Measurements from ENCODE around the gene LIMS1. TPM values are rescaled to one million over a fixed set of nuclear protein-coding genes. Genes with fewer than 3 reads are reported as not detected.
A peak's percentile ranks its signal among the peaks of the same experiment; 100 is the strongest.

Gene LIMS1
- total RNA-seq, 6 donors from 2014 or later, result 51.3 to 148 (median 87.7) TPM

GRCh38 chr2:108575132-108575966, 41.1 kb downstream of the LIMS1 start:
- no peak for DNase-seq
- H3K4me1 ChIP-seq, result peaks cover 22 to 45% (median 34%) of the 10 kb centered on the region in 4 donors
- 52 to 59% methylated on average over 7 of the region's 7 CpGs for WGBS, 2 donors
- H3K27me3 ChIP-seq, result no peaks in the 10 kb centered on the region
- no peak for TF ChIP-seq POLR2AphosphoS5 (IDR thresholded peaks at IDR 0.05)
- TF ChIP-seq POLR2A (IDR thresholded peaks at IDR 0.05), result no peak
- TF ChIP-seq, protein P1, sequence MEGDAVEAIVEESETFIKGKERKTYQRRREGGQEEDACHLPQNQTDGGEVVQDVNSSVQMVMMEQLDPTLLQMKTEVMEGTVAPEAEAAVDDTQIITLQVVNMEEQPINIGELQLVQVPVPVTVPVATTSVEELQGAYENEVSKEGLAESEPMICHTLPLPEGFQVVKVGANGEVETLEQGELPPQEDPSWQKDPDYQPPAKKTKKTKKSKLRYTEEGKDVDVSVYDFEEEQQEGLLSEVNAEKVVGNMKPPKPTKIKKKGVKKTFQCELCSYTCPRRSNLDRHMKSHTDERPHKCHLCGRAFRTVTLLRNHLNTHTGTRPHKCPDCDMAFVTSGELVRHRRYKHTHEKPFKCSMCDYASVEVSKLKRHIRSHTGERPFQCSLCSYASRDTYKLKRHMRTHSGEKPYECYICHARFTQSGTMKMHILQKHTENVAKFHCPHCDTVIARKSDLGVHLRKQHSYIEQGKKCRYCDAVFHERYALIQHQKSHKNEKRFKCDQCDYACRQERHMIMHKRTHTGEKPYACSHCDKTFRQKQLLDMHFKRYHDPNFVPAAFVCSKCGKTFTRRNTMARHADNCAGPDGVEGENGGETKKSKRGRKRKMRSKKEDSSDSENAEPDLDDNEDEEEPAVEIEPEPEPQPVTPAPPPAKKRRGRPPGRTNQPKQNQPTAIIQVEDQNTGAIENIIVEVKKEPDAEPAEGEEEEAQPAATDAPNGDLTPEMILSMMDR (IDR thresholded peaks at IDR 0.05), result no peak
- TF ChIP-seq EP300 (IDR thresholded peaks at IDR 0.05), result no peak
- H3K9me3 ChIP-seq, result no peaks in the 10 kb centered on the region
- no peak overlapping the region for H3K27ac ChIP-seq
- no peaks in the 10 kb centered on the region for H3K36me3 ChIP-seq
- no peak overlapping the region for H3K4me3 ChIP-seq
- no peak for ATAC-seq (ENCODE audit: low FRiP score in 2 of 2)

- WGBS, 2 donors, result 91 to 97% methylated on average over 9 of the region's 9 CpGs
- DNase-seq, result no peak
- TF ChIP-seq, protein P1 (IDR thresholded peaks at IDR 0.05), result no peak
- TF ChIP-seq POLR2AphosphoS5 (IDR thresholded peaks at IDR 0.05) (no peak), POLR2A (IDR thresholded peaks at IDR 0.05) (no peak), EP300 (IDR thresholded peaks at IDR 0.05) (no peak)
- H3K4me3 ChIP-seq, result no peak overlapping the region
- H3K27me3 ChIP-seq, result no peaks in the 10 kb centered on the region
- H3K9me3 ChIP-seq, result no peaks in the 10 kb centered on the region
- no peak overlapping the region for H3K27ac ChIP-seq
- ATAC-seq (ENCODE audit: low FRiP score in 2 of 2), result no peak
- peaks cover 23 to 44% (median 32%) of the 10 kb centered on the region in 4 donors for H3K4me1 ChIP-seq
- H3K36me3 ChIP-seq, result no peaks in the 10 kb centered on the region
Observed at GRCh38 chr2:108577099-108577498, 42.8 kb downstream of the LIMS1 start.

GRCh38 chr2:108579623-108580022, 45.4 kb downstream of the LIMS1 start:
- ATAC-seq (ENCODE audit: low FRiP score in 2 of 2), result peak; percentile 52 to 54
- TF ChIP-seq POLR2A (IDR thresholded peaks at IDR 0.05), result no peak
- TF ChIP-seq POLR2AphosphoS5 (IDR thresholded peaks at IDR 0.05), result peak; percentile 61 to 72
- TF ChIP-seq EP300 (IDR thresholded peaks at IDR 0.05), result peak in 1 of 4 donors; percentile 32
- WGBS, 2 donors, result 15 to 27% methylated on average over 6 of the region's 6 CpGs
- Histone ChIP-seq H3K4me1 (peaks cover 26 to 44% (median 35%) of the 10 kb centered on the region in 4 donors), H3K9me3 (no peaks in the 10 kb centered on the region), H3K36me3 (no peaks in the 10 kb centered on the region), H3K4me3 (no peak overlapping the region), H3K27ac (peak overlapping the region in 1 of 4 donors; percentile 18), H3K27me3 (no peaks in the 10 kb centered on the region)
- DNase-seq, result peak in 1 of 2 donors; percentile 47

DNA sequence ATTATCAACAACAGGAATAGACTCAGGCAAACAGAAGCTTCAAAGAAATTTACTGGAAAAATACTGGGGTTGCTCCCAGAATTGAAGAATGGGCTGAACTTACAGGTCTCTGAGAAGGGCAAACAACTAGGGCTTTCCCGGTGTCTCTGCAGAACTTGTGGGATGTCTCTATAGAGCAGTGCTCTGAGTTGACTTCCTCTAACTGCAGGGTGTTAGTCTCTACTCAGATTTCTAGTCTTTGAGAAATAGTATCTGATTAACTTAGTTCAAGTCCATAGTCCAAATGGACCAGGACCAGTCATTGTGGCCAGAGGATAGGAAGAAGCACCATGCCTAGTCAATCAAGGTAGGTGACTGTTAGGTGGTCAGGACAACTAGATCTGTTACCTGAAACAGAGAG, 45.8 kb downstream of the LIMS1 start:
- no peak for ATAC-seq (ENCODE audit: low FRiP score in 2 of 2)
- H3K36me3 ChIP-seq, result no peaks in the 10 kb centered on the region
- H3K27me3 ChIP-seq, result no peaks in the 10 kb centered on the region
- H3K27ac ChIP-seq, result peak overlapping the region in 1 of 4 donors; percentile 18
- no peak for DNase-seq
- no peak overlapping the region for H3K4me3 ChIP-seq
- H3K9me3 ChIP-seq, result no peaks in the 10 kb centered on the region
- WGBS, 2 donors, result 25 to 67% methylated on average over 1 of the region's 1 CpG
- TF ChIP-seq POLR2AphosphoS5 (IDR thresholded peaks at IDR 0.05) (no peak), EP300 (IDR thresholded peaks at IDR 0.05) (no peak), POLR2A (IDR thresholded peaks at IDR 0.05) (no peak)
- TF ChIP-seq, protein P1 (IDR thresholded peaks at IDR 0.05), result no peak
- H3K4me1 ChIP-seq, result peaks cover 23 to 42% (median 36%) of the 10 kb centered on the region in 4 donors

DNA sequence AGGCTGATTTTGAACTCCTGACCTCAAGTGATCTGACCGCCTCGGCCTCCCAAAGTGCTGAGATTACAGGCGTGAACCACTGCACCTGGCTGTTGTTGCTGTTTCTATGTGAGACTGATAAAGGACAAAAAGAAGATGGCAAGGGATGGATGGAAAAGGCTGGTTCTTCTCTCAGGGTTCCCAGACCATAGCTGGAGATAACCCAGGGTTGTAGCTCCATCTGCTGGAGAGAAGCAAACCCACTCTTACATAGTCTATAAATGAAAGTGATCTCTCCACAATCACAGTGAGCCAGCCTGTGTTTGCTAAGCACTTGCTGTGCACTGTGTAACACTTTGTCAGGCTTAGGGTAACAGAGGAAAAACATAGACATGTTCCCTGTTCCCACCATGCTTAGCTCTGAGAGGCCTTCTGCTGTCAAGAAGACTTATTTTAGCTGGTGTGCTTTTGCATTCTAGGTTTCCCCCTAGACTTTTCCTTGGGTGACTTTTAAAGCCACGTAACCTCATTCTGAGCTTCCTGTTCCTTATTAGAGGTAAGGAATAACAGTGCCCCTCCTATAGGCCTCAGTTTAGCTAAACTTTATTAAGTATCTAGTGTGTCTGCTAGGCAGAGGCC, 49.7 kb downstream of the LIMS1 start:
- WGBS, 2 donors, result 64 to 77% methylated on average over 4 of the region's 4 CpGs
- no peaks in the 10 kb centered on the region for H3K27me3 ChIP-seq
- no peaks in the 10 kb centered on the region for H3K9me3 ChIP-seq
- TF ChIP-seq, protein P1 (IDR thresholded peaks at IDR 0.05), result peak; percentile 69 to 89 (median 75)
- TF ChIP-seq POLR2A (IDR thresholded peaks at IDR 0.05), result no peak
- H3K4me3 ChIP-seq, result no peak overlapping the region
- peaks cover 36 to 64% (median 56%) of the 10 kb centered on the region in 4 donors for H3K4me1 ChIP-seq
- DNase-seq (peak in 1 of 2 donors; percentile 74), ATAC-seq (ENCODE audit: low FRiP score in 2 of 2) (peak; percentile 88 to 91)
- no peaks in the 10 kb centered on the region for H3K36me3 ChIP-seq
- H3K27ac ChIP-seq, result peak overlapping the region in 3 of 4 donors; percentile 31 to 53 (median 44)
